Neuronal stem cell (in vitro differentiated cells): ENCODE data around the gene MYO15A.
A peak's percentile ranks its signal among the peaks of the same experiment; 100 is the strongest.

Source experiments
- DNase-seq: peaks from one replicate; pipeline ENCODE4 v3.0.0-alpha.2; 2013; ENCODE audit warnings: low spot score
- H2AFZ ChIP-seq: one replicate; pipeline ENCODE4 v1.6.1; 2013; ENCODE audit warnings: mild to moderate bottlenecking, low read length, inconsistent platforms
- H2AK5ac ChIP-seq: 2 replicates; pipeline ENCODE4 v1.6.1; 2013; ENCODE audit warnings: low read depth, mild to moderate bottlenecking, inconsistent platforms, low read length, moderate library complexity, mixed read lengths
- H2BK120ac ChIP-seq: 2 replicates; pipeline ENCODE4 v1.6.1; 2013; ENCODE audit warnings: low read depth, mild to moderate bottlenecking, inconsistent platforms, low read length, moderate library complexity, mixed read lengths
- H2BK12ac ChIP-seq: one replicate; pipeline ENCODE4 v1.6.1; 2013; ENCODE audit warnings: low read length, inconsistent platforms
- H2BK15ac ChIP-seq: 2 replicates; pipeline ENCODE4 v1.6.1; 2013; ENCODE audit warnings: mild to moderate bottlenecking, low read length, inconsistent platforms, mixed read lengths
- H2BK5ac ChIP-seq: one replicate; pipeline ENCODE4 v1.6.1; 2013; ENCODE audit warnings: inconsistent platforms, mild to moderate bottlenecking, low read length, moderate library complexity
- H3K14ac ChIP-seq: one replicate; pipeline ENCODE4 v1.6.1; 2013; ENCODE audit warnings: low read length, inconsistent platforms
- H3K18ac ChIP-seq: 2 replicates; pipeline ENCODE4 v1.6.1; 2013; ENCODE audit warnings: low read length, inconsistent platforms
- H3K23ac ChIP-seq: 2 replicates; pipeline ENCODE4 v1.6.1; 2013; ENCODE audit warnings: low read depth, mild to moderate bottlenecking, mixed read lengths, low read length, inconsistent platforms; ENCODE audit not compliant: poor library complexity
- H3K27ac ChIP-seq: replicated peaks from 3 replicates; pipeline ENCODE4 v1.5.1; 2013; ENCODE audit warnings: low read length, inconsistent platforms
- H3K27me3 ChIP-seq, 3 experiments: 2 replicates each; pipeline ENCODE4 v1.6.1; 2013; ENCODE audit warnings: low read length in 3 of 3, mild to moderate bottlenecking in 2 of 3, inconsistent platforms in 1 of 3, low read depth in 1 of 3, mixed read lengths in 1 of 3, moderate library complexity in 1 of 3; ENCODE audit not compliant: control insufficient read depth in 3 of 3, insufficient read depth in 3 of 3
- H3K36me3 ChIP-seq, 2 donors: replicated peaks in 1 of 2; 2 replicates each; pipeline ENCODE4 v1.6.1; 2013; ENCODE audit warnings: low read length in 2 of 2; ENCODE audit not compliant: control insufficient read depth in 2 of 2, insufficient read depth in 2 of 2
- H3K4ac ChIP-seq: 2 replicates; pipeline ENCODE4 v1.6.1; 2013; ENCODE audit warnings: inconsistent platforms, mild to moderate bottlenecking, low read length, moderate library complexity
- H3K4me1 ChIP-seq, 2 donors: 1 replicate in 1 of 2; 2 replicates in 1 of 2; pipeline ENCODE4 v1.6.1; 2013; ENCODE audit warnings: low read length in 2 of 2, low read depth in 1 of 2; ENCODE audit not compliant: control insufficient read depth in 2 of 2, insufficient read depth in 1 of 2
- H3K4me2 ChIP-seq: one replicate; pipeline ENCODE4 v1.6.1; 2013; ENCODE audit warnings: mild to moderate bottlenecking, low read length, inconsistent platforms; ENCODE audit not compliant: insufficient read depth, poor library complexity, severe bottlenecking
- H3K4me3 ChIP-seq, 2 donors: 2 replicates each; pipeline ENCODE4 v1.5.1; 2013; ENCODE audit warnings: low read length in 2 of 2, mild to moderate bottlenecking in 2 of 2, inconsistent platforms in 1 of 2, moderate library complexity in 1 of 2
- H3K79me1 ChIP-seq: one replicate; pipeline ENCODE4 v1.6.1; 2013; ENCODE audit warnings: low read depth, mild to moderate bottlenecking, inconsistent platforms, low read length, moderate library complexity
- H3K9ac ChIP-seq: one replicate; pipeline ENCODE4 v1.6.1; 2013; ENCODE audit warnings: mild to moderate bottlenecking, low read depth, low read length, inconsistent platforms; ENCODE audit not compliant: poor library complexity
- H3K9me3 ChIP-seq, 2 donors: replicated peaks in 1 of 2; 2 replicates each; pipeline versions ENCODE3 to v1.6.1; 2013; ENCODE audit warnings: low read length in 2 of 2, mild to moderate bottlenecking in 2 of 2, inconsistent platforms in 1 of 2, low read depth in 1 of 2, mixed read lengths in 1 of 2, moderate library complexity in 1 of 2; ENCODE audit not compliant: control insufficient read depth in 2 of 2, insufficient read depth in 1 of 2
- H4K8ac ChIP-seq: one replicate; pipeline ENCODE4 v1.6.1; 2013; ENCODE audit warnings: low read depth, mild to moderate bottlenecking, inconsistent platforms, low read length, moderate library complexity
- H4K91ac ChIP-seq: one replicate; pipeline ENCODE4 v1.6.1; 2013; ENCODE audit warnings: low read length, low read depth, mild to moderate bottlenecking, inconsistent platforms; ENCODE audit not compliant: poor library complexity
- WGBS, 2 donors: extraction: QIAGEN DNeasy Blood & Tissue Kit; methylation state at CpG; one replicate each; pipeline ENCODE4 v1.1.7; 2013; ENCODE audit warnings: missing lambda C conversion rate in 2 of 2, mixed read lengths in 1 of 2; ENCODE audit not compliant: insufficient read length in 2 of 2, insufficient replicate concordance in 1 of 2; ENCODE audit errors: extremely low coverage in 2 of 2; 5-methylcytosine and 5-hydroxymethylcytosine counted together

MYO15A gene

GRCh38 chr17:18117533-18117932 is 9.0 kb downstream of the MYO15A start:
- no peak overlapping the region for H3K4me3 ChIP-seq
- no peak overlapping the region for H3K23ac ChIP-seq
- H4K8ac ChIP-seq = no peak overlapping the region
- H3K79me1 ChIP-seq = no peaks in the 10 kb centered on the region
- H3K18ac ChIP-seq = peak overlapping the region; percentile 29
- H2BK120ac ChIP-seq = no peak overlapping the region
- no peaks in the 10 kb centered on the region for H3K36me3 ChIP-seq
- H3K4ac ChIP-seq = no peak overlapping the region
- no peak for DNase-seq
- H2AK5ac ChIP-seq = peak overlapping the region; percentile 97
- peak overlapping the region; percentile 18 for H2BK15ac ChIP-seq
- no peaks in the 10 kb centered on the region for H3K27me3 ChIP-seq
- no peak overlapping the region for H3K4me2 ChIP-seq
- H2BK5ac ChIP-seq = no peak overlapping the region
- H3K4me1 ChIP-seq = peaks cover 4 to 11% of the 10 kb centered on the region in 2 donors
- no peak overlapping the region for H3K14ac ChIP-seq
- no peak overlapping the region for H4K91ac ChIP-seq
- H3K9ac ChIP-seq = no peak overlapping the region
- H3K27ac ChIP-seq = no peak overlapping the region
- H3K9me3 ChIP-seq = peaks cover 14 to 17% of the 10 kb centered on the region in 2 donors
- WGBS, 2 donors = no CpG with 5 or more reads among the region's 1 CpG
- peak overlapping the region; percentile 11 for H2AFZ ChIP-seq
- no peak overlapping the region for H2BK12ac ChIP-seq

- Histone ChIP-seq H2AFZ (peak overlapping the region; percentile 11), H3K14ac (no peak overlapping the region), H3K9me3 (peaks cover 14 to 17% of the 10 kb centered on the region in 2 donors), H2BK120ac (no peak overlapping the region), H2BK12ac (no peak overlapping the region), H3K18ac (peak overlapping the region; percentile 86), H2AK5ac (peak overlapping the region; percentile 97), H2BK15ac (peak overlapping the region; percentile 88), H4K91ac (no peak overlapping the region), H2BK5ac (peak overlapping the region; percentile 44), H3K9ac (no peak overlapping the region), H3K36me3 (no peaks in the 10 kb centered on the region), H3K4me3 (no peak overlapping the region), H3K4me1 (peaks cover 4 to 11% of the 10 kb centered on the region in 2 donors), H4K8ac (peak overlapping the region; percentile 31), H3K27me3 (no peaks in the 10 kb centered on the region), H3K79me1 (no peaks in the 10 kb centered on the region), H3K4ac (no peak overlapping the region), H3K23ac (no peak overlapping the region), H3K4me2 (no peak overlapping the region), H3K27ac (no peak overlapping the region)
- WGBS, 2 donors = no CpG with 5 or more reads among the region's 33 CpGs
- no peak for DNase-seq
Measured at GRCh38 chr17:18117982-18118975, 9.7 kb downstream of the MYO15A start.

- Histone ChIP-seq H3K14ac (peak overlapping the region; percentile 12), H3K23ac (peak overlapping the region; percentile 36), H2BK120ac (peak overlapping the region; percentile 85), H3K27ac (no peak overlapping the region), H3K9me3 (peaks cover 14 to 17% of the 10 kb centered on the region in 2 donors), H3K4me3 (no peak overlapping the region), H2AFZ (no peak overlapping the region), H3K9ac (no peak overlapping the region), H2BK12ac (peak overlapping the region; percentile 31), H2AK5ac (peak overlapping the region; percentile 97), H3K36me3 (no peaks in the 10 kb centered on the region), H2BK15ac (peak overlapping the region; percentile 88), H3K4me1 (peaks cover 4 to 9% of the 10 kb centered on the region in 2 donors), H2BK5ac (peak overlapping the region; percentile 44), H3K27me3 (peaks cover 0 to 7% (median 0%) of the 10 kb centered on the region in 3 experiments), H3K18ac (peak overlapping the region; percentile 86), H3K4ac (peak overlapping the region; percentile 41), H3K4me2 (no peak overlapping the region), H4K8ac (peak overlapping the region; percentile 31), H3K79me1 (no peaks in the 10 kb centered on the region), H4K91ac (no peak overlapping the region)
- DNase-seq = no peak
- no CpG with 5 or more reads among the region's 57 CpGs for WGBS, 2 donors
Measured at GRCh38 chr17:18119166-18119745, 10.7 kb downstream of the MYO15A start.

- H3K18ac ChIP-seq = no peak overlapping the region
- no peak overlapping the region for H3K9ac ChIP-seq
- no peak for DNase-seq
- peaks cover 0 to 14% (median 0%) of the 10 kb centered on the region in 3 experiments for H3K27me3 ChIP-seq
- H3K9me3 ChIP-seq = peaks cover 14 to 17% of the 10 kb centered on the region in 2 donors
- no peak overlapping the region for H2BK5ac ChIP-seq
- no peak overlapping the region for H4K8ac ChIP-seq
- peak overlapping the region; percentile 76 for H2AK5ac ChIP-seq
- peak overlapping the region; percentile 27 for H3K4ac ChIP-seq
- H3K14ac ChIP-seq = no peak overlapping the region
- H3K36me3 ChIP-seq = no peaks in the 10 kb centered on the region
- no peak overlapping the region for H3K23ac ChIP-seq
- H2BK15ac ChIP-seq = peak overlapping the region; percentile 38
- H3K79me1 ChIP-seq = no peaks in the 10 kb centered on the region
- no CpG with 5 or more reads among the region's 30 CpGs for WGBS, 2 donors
- peak overlapping the region; percentile 85 for H2BK120ac ChIP-seq
- peak overlapping the region; percentile 49 for H2BK12ac ChIP-seq
- no peak overlapping the region for H3K4me2 ChIP-seq
- H3K4me1 ChIP-seq = peaks cover 6 to 9% of the 10 kb centered on the region in 2 donors
- no peak overlapping the region for H4K91ac ChIP-seq
- peak overlapping the region in 1 of 2 donors; percentile 51 for H3K4me3 ChIP-seq
- no peak overlapping the region for H2AFZ ChIP-seq
- H3K27ac ChIP-seq = no peak overlapping the region
Measured at GRCh38 chr17:18119938-18120337, 11.4 kb downstream of the MYO15A start.
